ENCODE data around the gene CKB. TPM values are rescaled to one million over a fixed set of nuclear protein-coding genes. Genes with fewer than 3 reads are reported as not detected.
"Not testable (repeated sequence)": the region's sequence is repeated elsewhere in the genome, so short reads cannot be mapped to it uniquely, and the experiment has no call there.

The CKB gene
- total RNA-seq, 2 experiments from 2014 or later, result 5.9 to 6.1 TPM

GRCh38 chr14:103527408-103528145 is 4.9 kb upstream of the CKB start:
- peaks cover 4% of the 10 kb centered on the region for H3K36me3 Mint-ChIP-seq
- ChIA-PET POLR2A (interaction anchor here (1.3 kb wide), 1 partner anchor 11 kb away, joined by 3 read pairs; no protein-coding TSS in a partner anchor), CTCF (interaction anchor here (1.6 to 4.7 kb wide), 2 partner anchors 9 to 19 kb away, joined by 5 to 38 read pairs; no protein-coding TSS in a partner anchor)
- H3K9me3 Mint-ChIP-seq, result no peaks in the 10 kb centered on the region
- peak; percentile 61 for DNase-seq
- peak overlapping the region; percentile 53 for H3K4me3 Mint-ChIP-seq
- H3K4me1 Mint-ChIP-seq (ENCODE audit: low read depth), result peaks cover 40% of the 10 kb centered on the region
- intact Hi-C loops (cut with micrococcal nuclease), result loop anchor here (2.0 to 10.0 kb wide), 2 partner anchors 35 to 193 kb away; partner anchors contain the start of genes BAG5, COA8 and EIF5
- peak overlapping the region; percentile 30 for H3K27ac Mint-ChIP-seq
- peaks cover 4% of the 10 kb centered on the region for H3K27me3 Mint-ChIP-seq

- DNase-seq, result no peak
- peak overlapping the region; percentile 30 for H3K27ac Mint-ChIP-seq
- ChIA-PET CTCF (interaction anchor here (1.6 to 4.7 kb wide), 2 partner anchors 8 to 19 kb away, joined by 5 to 38 read pairs; no protein-coding TSS in a partner anchor), POLR2A (no interaction called here)
- H3K4me3 Mint-ChIP-seq, result peak overlapping the region; percentile 53
- intact Hi-C loops (cut with micrococcal nuclease), result loop anchor here (10.0 kb wide), 1 partner anchor 192 kb away; the partner anchor contains the start of gene EIF5
- H3K36me3 Mint-ChIP-seq, result peaks cover 4% of the 10 kb centered on the region
- H3K27me3 Mint-ChIP-seq, result peaks cover 5% of the 10 kb centered on the region
- H3K9me3 Mint-ChIP-seq, result no peaks in the 10 kb centered on the region
- H3K4me1 Mint-ChIP-seq (ENCODE audit: low read depth), result peaks cover 40% of the 10 kb centered on the region
These were observed 4.3 kb upstream of the CKB start for GRCh38 chr14:103526914-103527248.

GRCh38 chr14:103526247-103526913 is 3.8 kb upstream of the CKB start:
- peaks cover 3% of the 10 kb centered on the region for H3K36me3 Mint-ChIP-seq
- H3K4me3 Mint-ChIP-seq, result no peak overlapping the region
- H3K4me1 Mint-ChIP-seq (ENCODE audit: low read depth), result peaks cover 37% of the 10 kb centered on the region
- no peak for DNase-seq
- intact Hi-C loops (cut with micrococcal nuclease), result loop anchor here (10.0 kb wide), 1 partner anchor 192 kb away; the partner anchor contains the start of gene EIF5
- peaks cover 5% of the 10 kb centered on the region for H3K27me3 Mint-ChIP-seq
- ChIA-PET POLR2A (no interaction called here), CTCF (interaction anchor here (4.7 kb wide), 1 partner anchor 8 kb away, joined by 38 read pairs; no protein-coding TSS in a partner anchor)
- no peak overlapping the region for H3K27ac Mint-ChIP-seq
- no peaks in the 10 kb centered on the region for H3K9me3 Mint-ChIP-seq

- H3K27me3 Mint-ChIP-seq, H3K9me3 Mint-ChIP-seq, DNase-seq, H3K36me3 Mint-ChIP-seq, H3K4me3 Mint-ChIP-seq, CTCF ChIA-PET, H3K27ac Mint-ChIP-seq: not testable (repeated sequence)
- intact Hi-C loops (cut with micrococcal nuclease), result loop anchor here (10.0 kb wide), 1 partner anchor 191 kb away; the partner anchor contains the start of gene EIF5
- POLR2A ChIA-PET, result interaction anchor here (0.6 kb wide), 1 partner anchor 136 kb away, joined by 3 read pairs; no protein-coding TSS in a partner anchor
- H3K4me1 Mint-ChIP-seq (ENCODE audit: low read depth), result peaks cover 30% of the 10 kb centered on the region
These were observed 3.0 kb upstream of the CKB start for GRCh38 chr14:103525430-103526246.

GRCh38 chr14:103524002-103524935 is 1.6 kb upstream of the CKB start:
- intact Hi-C loops (cut with micrococcal nuclease), result loop anchor here (10.0 kb wide), 1 partner anchor 189 kb away; the partner anchor contains the start of gene EIF5
- ChIA-PET CTCF (no interaction called here), POLR2A (no interaction called here)
- DNase-seq, result no peak
- no peaks in the 10 kb centered on the region for H3K36me3 Mint-ChIP-seq
- H3K27me3 Mint-ChIP-seq, result peaks cover 5% of the 10 kb centered on the region
- H3K4me1 Mint-ChIP-seq (ENCODE audit: low read depth), result peaks cover 23% of the 10 kb centered on the region
- H3K4me3 Mint-ChIP-seq, result no peak overlapping the region
- H3K27ac Mint-ChIP-seq, result no peak overlapping the region
- H3K9me3 Mint-ChIP-seq, result no peaks in the 10 kb centered on the region

GRCh38 chr14:103523575-103523954 is 935 bp upstream of the CKB start:
- intact Hi-C loops (cut with micrococcal nuclease), result loop anchor here (10.0 kb wide), 1 partner anchor 189 kb away; the partner anchor contains the start of gene EIF5
- no peaks in the 10 kb centered on the region for H3K9me3 Mint-ChIP-seq
- H3K27me3 Mint-ChIP-seq, result peaks cover 5% of the 10 kb centered on the region
- H3K4me1 Mint-ChIP-seq (ENCODE audit: low read depth), result peaks cover 21% of the 10 kb centered on the region
- no peak overlapping the region for H3K4me3 Mint-ChIP-seq
- ChIA-PET POLR2A (no interaction called here), CTCF (no interaction called here)
- H3K36me3 Mint-ChIP-seq, result no peaks in the 10 kb centered on the region
- no peak for DNase-seq
- H3K27ac Mint-ChIP-seq, result no peak overlapping the region

GRCh38 chr14:103521951-103522563 is 573 bp downstream of the CKB start:
- Mint-ChIP-seq H3K4me3 (peak overlapping the region; percentile 20), H3K27ac (no peak overlapping the region), H3K36me3 (no peaks in the 10 kb centered on the region), H3K4me1 (ENCODE audit: low read depth) (peaks cover 10% of the 10 kb centered on the region), H3K27me3 (peaks cover 5% of the 10 kb centered on the region), H3K9me3 (no peaks in the 10 kb centered on the region)
- intact Hi-C loops (cut with micrococcal nuclease), result loop anchor here (10.0 kb wide), 1 partner anchor 187 kb away; the partner anchor contains the start of gene EIF5
- CTCF ChIA-PET, result interaction anchor here (6.8 kb wide), 1 partner anchor 24 kb away, joined by 63 read pairs; no protein-coding TSS in a partner anchor
- POLR2A ChIA-PET, result interaction anchor here (0.6 kb wide), 1 partner anchor 16 kb away, joined by 5 read pairs; no protein-coding TSS in a partner anchor
- peak; percentile 28 for DNase-seq

GRCh38 chr14:103521438-103521950 is 1.1 kb downstream of the CKB start:
- intact Hi-C loops (cut with micrococcal nuclease), result loop anchor here (10.0 kb wide), 1 partner anchor 187 kb away; the partner anchor contains the start of gene EIF5
- Mint-ChIP-seq H3K9me3 (no peaks in the 10 kb centered on the region), H3K4me1 (ENCODE audit: low read depth) (peaks cover 9% of the 10 kb centered on the region), H3K27ac (no peak overlapping the region), H3K4me3 (no peak overlapping the region), H3K36me3 (no peaks in the 10 kb centered on the region), H3K27me3 (peaks cover 5% of the 10 kb centered on the region)
- POLR2A ChIA-PET, result no interaction called here
- CTCF ChIA-PET, result interaction anchor here (0.6 to 6.8 kb wide), 5 partner anchors 8 to 158 kb away, joined by 3 to 63 read pairs (median 4); partner anchors contain the start of gene TRMT61A
- DNase-seq, result no peak

- peak; percentile 70 for DNase-seq
- H3K9me3 Mint-ChIP-seq, result no peaks in the 10 kb centered on the region
- ChIA-PET CTCF (interaction anchor here (0.6 to 6.8 kb wide), 6 partner anchors 9 to 208 kb away, joined by 3 to 63 read pairs (median 4); partner anchors contain the start of gene TRMT61A), POLR2A (interaction anchor here (0.6 kb wide), 1 partner anchor 382 kb away, joined by 3 read pairs; no protein-coding TSS in a partner anchor)
- intact Hi-C loops (cut with micrococcal nuclease), result loop anchor here (10.0 kb wide), 1 partner anchor 186 kb away; the partner anchor contains the start of gene EIF5
- no peaks in the 10 kb centered on the region for H3K36me3 Mint-ChIP-seq
- H3K4me1 Mint-ChIP-seq (ENCODE audit: low read depth), result peaks cover 9% of the 10 kb centered on the region
- no peak overlapping the region for H3K27ac Mint-ChIP-seq
- H3K27me3 Mint-ChIP-seq, result peaks cover 5% of the 10 kb centered on the region
- H3K4me3 Mint-ChIP-seq, result peak overlapping the region; percentile 32
These were observed 1.8 kb downstream of the CKB start for GRCh38 chr14:103520657-103521437.
